Measurements from ENCODE around the gene OR2C1. TPM values are rescaled to one million over a fixed set of nuclear protein-coding genes. Genes with fewer than 3 reads are reported as not detected.

OR2C1 gene
- not detected for total RNA-seq
- long read RNA-seq, result 0 reads

DNA sequence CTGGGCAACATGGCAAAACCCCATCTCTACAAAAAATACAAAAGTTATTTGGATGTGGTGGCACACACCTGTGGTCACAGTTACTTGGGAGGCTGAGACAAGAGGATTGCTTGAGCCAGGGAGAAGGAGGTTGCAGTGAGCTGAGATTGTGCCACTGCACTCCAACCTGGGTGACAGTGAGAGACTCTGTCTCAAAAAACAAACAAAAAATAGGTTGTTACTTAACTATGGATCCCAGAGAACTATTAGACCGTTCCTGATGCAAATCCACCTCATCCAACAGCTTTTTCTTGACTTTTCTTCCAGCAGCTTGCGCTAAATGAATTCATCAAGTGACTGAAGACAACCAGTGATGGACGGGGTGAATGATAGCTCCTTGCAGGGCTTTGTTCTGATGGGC lies at the start of gene OR2C1:
OR2C1 (plus strand) TSS at position 301 of the 400 bp plus-strand sequence; CDS start at position 353, 52 bp downstream.
- intact Hi-C loops (cut with DNase I), result no loop called here
- no peak within 1 kb of the TSS for H3K4me3 ChIP-seq
- no peaks in the 10 kb centered on the region for H3K9me3 ChIP-seq
- H3K36me3 ChIP-seq, result no peaks in the 10 kb centered on the region
- ATAC-seq (no peak), DNase-seq (no peak)
- TF ChIP-seq, protein P1, sequence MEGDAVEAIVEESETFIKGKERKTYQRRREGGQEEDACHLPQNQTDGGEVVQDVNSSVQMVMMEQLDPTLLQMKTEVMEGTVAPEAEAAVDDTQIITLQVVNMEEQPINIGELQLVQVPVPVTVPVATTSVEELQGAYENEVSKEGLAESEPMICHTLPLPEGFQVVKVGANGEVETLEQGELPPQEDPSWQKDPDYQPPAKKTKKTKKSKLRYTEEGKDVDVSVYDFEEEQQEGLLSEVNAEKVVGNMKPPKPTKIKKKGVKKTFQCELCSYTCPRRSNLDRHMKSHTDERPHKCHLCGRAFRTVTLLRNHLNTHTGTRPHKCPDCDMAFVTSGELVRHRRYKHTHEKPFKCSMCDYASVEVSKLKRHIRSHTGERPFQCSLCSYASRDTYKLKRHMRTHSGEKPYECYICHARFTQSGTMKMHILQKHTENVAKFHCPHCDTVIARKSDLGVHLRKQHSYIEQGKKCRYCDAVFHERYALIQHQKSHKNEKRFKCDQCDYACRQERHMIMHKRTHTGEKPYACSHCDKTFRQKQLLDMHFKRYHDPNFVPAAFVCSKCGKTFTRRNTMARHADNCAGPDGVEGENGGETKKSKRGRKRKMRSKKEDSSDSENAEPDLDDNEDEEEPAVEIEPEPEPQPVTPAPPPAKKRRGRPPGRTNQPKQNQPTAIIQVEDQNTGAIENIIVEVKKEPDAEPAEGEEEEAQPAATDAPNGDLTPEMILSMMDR (IDR thresholded peaks at IDR 0.05), result no peak
- H3K4me1 ChIP-seq, result no peaks in the 10 kb centered on the region
- peaks cover 5% of the 10 kb centered on the region for H3K27me3 ChIP-seq
- H3K27ac ChIP-seq, result no peak within 1 kb of the TSS

DNA sequence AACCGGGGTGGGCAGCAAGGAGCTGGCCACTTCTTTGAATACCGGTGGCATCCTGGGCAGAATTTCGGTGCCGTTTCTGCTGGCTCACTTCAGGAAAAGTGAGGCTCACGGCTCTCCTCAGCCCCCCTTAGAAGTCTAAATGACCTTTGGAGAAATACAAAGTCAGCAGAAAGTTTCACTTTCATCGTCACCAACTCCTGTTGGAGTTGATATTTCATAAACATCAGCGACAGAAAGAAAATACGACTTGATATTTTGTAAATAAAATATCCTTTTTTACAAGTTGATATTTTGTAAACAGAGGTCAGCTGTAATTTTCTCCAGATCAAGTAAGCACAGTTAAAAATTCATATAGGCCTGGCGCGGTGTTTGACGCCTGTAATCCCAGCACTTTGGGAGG lies 49.6 kb upstream of the OR2C1 start:
- Histone ChIP-seq H3K4me1 (peaks cover 13% of the 10 kb centered on the region), H3K27me3 (no peaks in the 10 kb centered on the region), H3K4me3 (peak overlapping the region; percentile 67), H3K9me3 (peaks cover 61% of the 10 kb centered on the region), H3K36me3 (peaks cover 9% of the 10 kb centered on the region), H3K27ac (peak overlapping the region; percentile 91)
- TF ChIP-seq, protein P1 (IDR thresholded peaks at IDR 0.05), result no peak
- DNase-seq (no peak), ATAC-seq (no peak)
- intact Hi-C loops (cut with DNase I), result no loop called here

DNA sequence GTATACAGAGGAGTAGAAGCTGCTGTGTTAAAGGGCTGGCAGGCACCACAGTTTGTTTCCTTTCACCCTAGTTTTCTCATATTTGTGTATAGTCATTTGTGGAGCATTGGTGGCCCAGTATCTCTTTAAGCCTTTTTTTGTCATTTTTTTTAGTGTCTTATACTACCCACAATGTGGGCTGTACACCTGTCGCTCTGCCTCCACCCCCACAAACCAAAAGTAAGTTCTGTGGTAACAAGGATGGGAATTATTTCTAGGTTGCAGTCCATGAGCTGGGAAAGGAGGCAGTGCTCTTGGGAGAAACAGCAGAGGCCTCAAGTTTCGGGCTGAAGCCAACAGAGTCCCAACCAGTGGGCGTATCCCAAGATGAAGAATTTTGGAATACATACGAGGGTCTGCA lies 44.2 kb upstream of the OR2C1 start:
- Histone ChIP-seq H3K27ac (no peak overlapping the region), H3K4me3 (no peak overlapping the region), H3K4me1 (peaks cover 3% of the 10 kb centered on the region), H3K9me3 (peaks cover 75% of the 10 kb centered on the region), H3K27me3 (no peaks in the 10 kb centered on the region), H3K36me3 (peaks cover 15% of the 10 kb centered on the region)
- TF ChIP-seq, protein P1 (IDR thresholded peaks at IDR 0.05), result no peak
- intact Hi-C loops (cut with DNase I), result loop anchor here (10.0 kb wide), 1 partner anchor 73 kb away; no protein-coding TSS in a partner anchor
- DNase-seq, result no peak
- no peak for ATAC-seq

DNA sequence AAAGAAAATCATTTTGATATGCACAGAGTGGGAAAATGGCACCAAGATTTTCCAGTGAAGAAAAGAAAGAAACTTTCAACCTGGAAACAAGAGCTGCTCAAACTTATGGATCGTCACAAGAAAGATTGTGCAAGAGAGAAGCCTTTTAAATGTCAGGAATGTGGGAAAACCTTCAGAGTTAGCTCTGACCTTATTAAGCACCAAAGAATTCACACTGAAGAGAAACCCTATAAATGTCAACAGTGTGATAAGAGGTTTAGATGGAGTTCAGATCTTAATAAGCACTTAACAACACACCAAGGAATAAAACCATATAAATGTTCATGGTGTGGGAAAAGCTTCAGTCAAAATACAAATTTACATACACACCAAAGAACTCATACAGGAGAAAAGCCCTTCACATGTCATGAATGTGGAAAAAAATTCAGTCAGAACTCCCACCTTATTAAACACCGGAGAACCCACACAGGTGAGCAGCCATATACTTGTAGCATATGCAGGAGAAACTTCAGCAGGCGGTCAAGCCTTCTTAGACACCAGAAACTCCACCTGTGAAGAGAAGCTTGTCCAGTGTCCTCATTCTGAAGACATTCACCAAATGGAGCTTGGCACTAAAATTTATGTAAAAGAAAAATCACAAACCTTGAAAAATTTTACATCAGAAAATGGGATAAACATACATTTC lies 38.2 kb upstream of the OR2C1 start:
- intact Hi-C loops (cut with DNase I), result loop anchor here (10.0 kb wide), 1 partner anchor 67 kb away; no protein-coding TSS in a partner anchor
- TF ChIP-seq, protein P1 (IDR thresholded peaks at IDR 0.05), result no peak
- Histone ChIP-seq H3K27ac (no peak overlapping the region), H3K4me1 (no peaks in the 10 kb centered on the region), H3K9me3 (peaks cover 86% of the 10 kb centered on the region), H3K27me3 (no peaks in the 10 kb centered on the region), H3K4me3 (no peak overlapping the region), H3K36me3 (peaks cover 20% of the 10 kb centered on the region)
- DNase-seq (no peak), ATAC-seq (no peak)

DNA sequence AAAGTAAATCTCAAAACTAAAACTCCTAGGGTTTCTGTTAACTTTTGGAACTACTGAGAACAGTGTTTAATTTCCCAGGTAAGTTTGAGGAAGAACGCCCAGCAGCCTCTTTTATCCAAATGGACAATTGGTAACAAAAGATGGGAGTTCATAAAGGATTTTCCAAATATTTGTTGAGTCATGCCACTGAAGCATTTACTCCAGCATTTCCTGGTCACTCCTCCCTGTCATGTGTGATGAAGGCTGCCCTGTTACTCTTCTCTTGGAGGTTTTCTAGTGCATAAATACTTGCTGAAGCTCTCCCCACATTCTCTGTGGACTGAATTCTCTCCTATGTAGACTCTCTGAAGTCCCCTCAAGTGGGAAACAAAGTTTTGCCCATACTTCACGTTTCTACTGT lies 33.9 kb upstream of the OR2C1 start:
- intact Hi-C loops (cut with DNase I), result no loop called here

More for the DNA sequence above, 33.9 kb upstream of the OR2C1 start:
- ATAC-seq (no peak), DNase-seq (no peak)
- no peaks in the 10 kb centered on the region for H3K27me3 ChIP-seq
- no peak overlapping the region for H3K27ac ChIP-seq
- H3K36me3 ChIP-seq, result peaks cover 11% of the 10 kb centered on the region
- H3K4me3 ChIP-seq, result no peak overlapping the region
- TF ChIP-seq, protein P1 (IDR thresholded peaks at IDR 0.05), result no peak
- H3K9me3 ChIP-seq, result peaks cover 59% of the 10 kb centered on the region
- H3K4me1 ChIP-seq, result no peaks in the 10 kb centered on the region

All from upper lobe of right lung (tissue), 1 donor.